SK-N-SH (cell line): ENCODE results near the gene FOXP2. TPM values are rescaled to one million over a fixed set of nuclear protein-coding genes. Genes with fewer than 3 reads are reported as not detected.

Source experiments
- CTCF ChIA-PET: fragments of 300-600, 350-600 bp; formaldehyde crosslinking; extraction: SDS; loops from one replicate; lab custom pipeline; 2021; lab: Yijun Ruan, JAX
- POLR2A ChIA-PET: fragments of 350-600 bp; sonication (Branson Sonifier 250); formaldehyde crosslinking; extraction: SDS; loops from one replicate; lab custom pipeline; 2020; ENCODE audit warnings: antibody characterized with exemption, inconsistent platforms; lab: Yijun Ruan, JAX
- DNase-seq: peaks from one replicate; pipeline ENCODE4 v3.0.0; 2012
- H2AFZ ChIP-seq: fragments of 200-600 bp; sonication (generic); 2 replicates; pipeline ENCODE4 v1.8.1; 2016; ENCODE audit warnings: antibody characterized with exemption, mild to moderate bottlenecking, low read depth
- H3F3A ChIP-seq: fragments of 200-600 bp; sonication (generic); replicated peaks from 2 replicates; pipeline ENCODE3; 2016; ENCODE audit warnings: antibody characterized with exemption, mild to moderate bottlenecking; ENCODE audit not compliant: insufficient read depth
- H3K27ac ChIP-seq, 2 experiments: fragments of 200-500 bp in 1 of 2; fragments of 200-600 bp in 1 of 2; sonication (Bioruptor generic) in 1 of 2; sonication (generic), shearing (Covaris generic) in 1 of 2; 2 replicates each; pipeline versions ENCODE4 v1.5.1 to v1.6.1; 2014 to 2016; ENCODE audit warnings: low read depth in 2 of 2, inconsistent platforms in 1 of 2, low read length in 1 of 2, mild to moderate bottlenecking in 1 of 2, mixed read lengths in 1 of 2
- H3K27me3 ChIP-seq: fragments of 200-600 bp; sonication (generic), shearing (Covaris generic); 2 replicates; pipeline ENCODE4 v1.6.1; 2016; ENCODE audit warnings: mixed run types; ENCODE audit not compliant: insufficient read depth
- H3K36me3 ChIP-seq, 2 experiments: fragments of 200-500 bp in 1 of 2; fragments of 200-600 bp in 1 of 2; sonication (Bioruptor generic) in 1 of 2; sonication (generic) in 1 of 2; replicated peaks in 1 of 2; 2 replicates each; pipeline versions ENCODE3 to v1.5.1; 2014 to 2016; ENCODE audit warnings: low read length in 1 of 2, mild to moderate bottlenecking in 1 of 2; ENCODE audit not compliant: insufficient read depth in 2 of 2, control insufficient read depth in 1 of 2
- H3K4me1 ChIP-seq, 2 experiments: fragments of 200-500 bp in 1 of 2; fragments of 200-600 bp in 1 of 2; sonication (Bioruptor generic) in 1 of 2; sonication (generic), shearing (Covaris generic) in 1 of 2; 2 replicates each; pipeline versions ENCODE4 v1.5.1 to v1.6.1; 2014 to 2016; ENCODE audit warnings: low read depth in 1 of 2, low read length in 1 of 2, mixed run types in 1 of 2; ENCODE audit not compliant: insufficient read depth in 2 of 2, control insufficient read depth in 1 of 2
- H3K4me2 ChIP-seq: fragments of 200-600 bp; sonication (generic), shearing (Covaris generic); 2 replicates; pipeline ENCODE4 v1.6.1; 2017; ENCODE audit warnings: mixed run types
- H3K4me3 ChIP-seq, 2 experiments: fragments of 200-500 bp in 1 of 2; fragments of 200-600 bp in 1 of 2; sonication (Bioruptor generic) in 1 of 2; sonication (generic), shearing (Covaris generic) in 1 of 2; 2 replicates each; pipeline versions ENCODE4 v1.5.1 to v1.8.1; 2014 to 2016; ENCODE audit warnings: low read depth in 2 of 2, inconsistent platforms in 1 of 2, low read length in 1 of 2, mild to moderate bottlenecking in 1 of 2, mixed read lengths in 1 of 2, moderate library complexity in 1 of 2
- H3K79me2 ChIP-seq: fragments of 200-600 bp; sonication (generic); 2 replicates; pipeline ENCODE4 v1.8.1; 2017; ENCODE audit warnings: mild to moderate bottlenecking; ENCODE audit not compliant: insufficient read depth
- H3K9ac ChIP-seq: fragments of 200-600 bp; sonication (generic); 2 replicates; pipeline ENCODE4 v1.6.1; 2017; ENCODE audit warnings: mixed run types
- H3K9me2 ChIP-seq: fragments of 200-600 bp; sonication (generic); 2 replicates; pipeline ENCODE4 v1.6.1; 2017; ENCODE audit warnings: mixed run types
- H3K9me3 ChIP-seq: fragments of 200-600 bp; sonication (generic); 2 replicates; pipeline ENCODE4 v1.6.1; 2017; ENCODE audit warnings: mixed run types, mild to moderate bottlenecking, moderate library complexity
- H4K20me1 ChIP-seq: fragments of 200-600 bp; sonication (generic); 2 replicates; pipeline ENCODE4 v1.6.1; 2017; ENCODE audit warnings: mild to moderate bottlenecking, mixed run types; ENCODE audit not compliant: insufficient read depth
- CHD2 ChIP-seq: fragments of 150-350 bp; IDR thresholded peaks from 2 replicates; pipeline ENCODE4 v1.6.1; 2018; ENCODE audit warnings: low read length; ENCODE audit not compliant: partially characterized antibody
- MAX ChIP-seq: IDR thresholded peaks from 2 replicates; pipeline ENCODE4 v1.4.0; 2012; ENCODE audit warnings: low read depth
- MEF2A ChIP-seq: IDR thresholded peaks from 2 replicates; pipeline ENCODE4 v1.4.0; 2012; ENCODE audit warnings: low read depth, borderline replicate concordance
- MXI1 ChIP-seq: IDR thresholded peaks from 2 replicates; pipeline ENCODE4 v1.6.1; 2012; ENCODE audit warnings: mild to moderate bottlenecking, low read depth, low read length, improper control_type of control experiment
- NFIC ChIP-seq: IDR thresholded peaks from 2 replicates; pipeline ENCODE4 v1.4.0; 2012; ENCODE audit warnings: borderline replicate concordance
- POLR2AphosphoS5 ChIP-seq: IDR thresholded peaks from 2 replicates; pipeline ENCODE4 v1.6.1; 2012; ENCODE audit warnings: low read depth, low read length
- REST ChIP-seq: IDR thresholded peaks from 2 replicates; pipeline ENCODE4 v1.6.1; 2012; ENCODE audit warnings: mild to moderate bottlenecking, low read depth, low read length, moderate library complexity
- SIN3A ChIP-seq: IDR thresholded peaks from 2 replicates; pipeline ENCODE4 v1.6.1; 2012; ENCODE audit warnings: low read depth, mild to moderate bottlenecking, low read length, moderate library complexity, borderline replicate concordance
- SMC3 ChIP-seq: IDR thresholded peaks from 2 replicates; pipeline ENCODE4 v1.6.1; 2012; ENCODE audit warnings: low read depth, low read length, improper control_type of control experiment
- WGBS: methylation state at CpG from one replicate; pipeline ENCODE4 v1.1.6; 2017; ENCODE audit warnings: low lambda C conversion rate; 5-methylcytosine and 5-hydroxymethylcytosine counted together
- polyA plus RNA-seq, 3 experiments: library from polyadenylated mRNA; depleted of rRNA; stranded (reverse); fragments of >200 nt; gene quantifications; 2 replicates each; pipeline ENCODE4 v1.2.3, GENCODE V29; 2012

FOXP2 gene
- polyA plus RNA-seq, 1 of the 3 experiments (the other 2 are of a cell fraction): not detected

- TF ChIP-seq MXI1: no peak
- no peak for TF ChIP-seq CHD2
- TF ChIP-seq, all 33 proteins: peak for 0
- Histone ChIP-seq H3K27ac (no peak overlapping the region), H3K4me2 (no peak overlapping the region), H3K36me3 (no peaks in the 10 kb centered on the region), H3K9ac (no peak overlapping the region), H3K9me3 (no peaks in the 10 kb centered on the region), H4K20me1 (no peaks in the 10 kb centered on the region), H3K79me2 (no peaks in the 10 kb centered on the region), H3K9me2 (no peaks in the 10 kb centered on the region), H3F3A (no peaks in the 10 kb centered on the region), H3K27me3 (no peaks in the 10 kb centered on the region), H3K4me3 (no peak overlapping the region), H2AFZ (no peak overlapping the region), H3K4me1 (no peaks in the 10 kb centered on the region; a peak in 1 of 4 replicates)
- CTCF ChIA-PET: interaction anchor here (1.5 kb wide), 1 partner anchor 11 kb away, joined by 3 read pairs; no protein-coding TSS in a partner anchor
- 2% methylated on average over 2 of the region's 2 CpGs for WGBS
- POLR2A ChIA-PET: no interaction called here
- no peak for DNase-seq
These were observed 257.0 kb downstream of the FOXP2 start for GRCh38 chr7:114671563-114672123.

- H2AFZ ChIP-seq: no peak overlapping the region
- no peaks in the 10 kb centered on the region for H3K9me3 ChIP-seq
- H3F3A ChIP-seq: no peaks in the 10 kb centered on the region
- no peaks in the 10 kb centered on the region for H3K79me2 ChIP-seq
- no peaks in the 10 kb centered on the region; a peak in 1 of 4 replicates for H3K4me1 ChIP-seq
- H3K36me3 ChIP-seq: no peaks in the 10 kb centered on the region
- WGBS: 8% methylated on average over 2 of the region's 2 CpGs
- H3K9ac ChIP-seq: no peak overlapping the region
- POLR2A ChIA-PET: no interaction called here
- TF ChIP-seq MEF2A: no peak
- no peak for TF ChIP-seq POLR2AphosphoS5
- no peak for TF ChIP-seq MAX
- no peak for TF ChIP-seq SMC3
- no peak for TF ChIP-seq NFIC
- TF ChIP-seq, all 33 proteins: peak for 0
- no peak overlapping the region for H3K27ac ChIP-seq
- H3K4me3 ChIP-seq: no peak overlapping the region
- H4K20me1 ChIP-seq: no peaks in the 10 kb centered on the region
- H3K27me3 ChIP-seq: no peaks in the 10 kb centered on the region
- no peak overlapping the region for H3K4me2 ChIP-seq
- DNase-seq: no peak
- no peaks in the 10 kb centered on the region for H3K9me2 ChIP-seq
- CTCF ChIA-PET: interaction anchor here (0.6 kb wide), 1 partner anchor 41 kb away, joined by 3 read pairs; no protein-coding TSS in a partner anchor
These were observed 263.5 kb downstream of the FOXP2 start for GRCh38 chr7:114678116-114678515.

- Histone ChIP-seq H3K9me2 (no peaks in the 10 kb centered on the region), H3K4me3 (no peak overlapping the region), H3K36me3 (no peaks in the 10 kb centered on the region), H3K27ac (no peak overlapping the region), H3K4me1 (no peaks in the 10 kb centered on the region), H2AFZ (no peak overlapping the region), H3K79me2 (no peaks in the 10 kb centered on the region), H3F3A (no peaks in the 10 kb centered on the region), H3K4me2 (no peak overlapping the region), H4K20me1 (no peaks in the 10 kb centered on the region), H3K9ac (no peak overlapping the region), H3K9me3 (no peaks in the 10 kb centered on the region), H3K27me3 (no peaks in the 10 kb centered on the region)
- ChIA-PET POLR2A (no interaction called here), CTCF (interaction anchor here (1.8 kb wide), 1 partner anchor 13 kb away, joined by 5 read pairs; no protein-coding TSS in a partner anchor)
- DNase-seq: no peak
- TF ChIP-seq SIN3A: no peak
- TF ChIP-seq REST: no peak
- no peak for TF ChIP-seq POLR2AphosphoS5
- 19% methylated on average over 4 of the region's 4 CpGs for WGBS
These were observed 272.6 kb downstream of the FOXP2 start for GRCh38 chr7:114687238-114687637.
